Suprapubic skin (tissue), 3 donors: ENCODE measurements around the gene LRP4.

Experiments
- EP300 ChIP-seq: sonication (generic); formaldehyde crosslinking; IDR thresholded peaks from one replicate; pipeline ENCODE4 v1.6.1; 2017; ENCODE audit warnings: antibody characterized with exemption
- POLR2A ChIP-seq, 2 donors: fragments of 450-650 bp; IDR thresholded peaks; one replicate each; pipeline ENCODE4 v1.6.1; 2017; ENCODE audit warnings: antibody characterized with exemption in 2 of 2, mild to moderate bottlenecking in 2 of 2, moderate library complexity in 2 of 2
- TF ChIP-seq, protein P1 (sequence below), 2 donors: fragments of 200-600 bp in 1 of 2; fragments of 450-650 bp in 1 of 2; sonication (generic) in 1 of 2; IDR thresholded peaks; one replicate each; pipeline ENCODE4 v1.5.1; 2016 to 2019; ENCODE audit warnings: antibody characterized with exemption in 2 of 2, mild to moderate bottlenecking in 1 of 2, moderate library complexity in 1 of 2

DNA sequence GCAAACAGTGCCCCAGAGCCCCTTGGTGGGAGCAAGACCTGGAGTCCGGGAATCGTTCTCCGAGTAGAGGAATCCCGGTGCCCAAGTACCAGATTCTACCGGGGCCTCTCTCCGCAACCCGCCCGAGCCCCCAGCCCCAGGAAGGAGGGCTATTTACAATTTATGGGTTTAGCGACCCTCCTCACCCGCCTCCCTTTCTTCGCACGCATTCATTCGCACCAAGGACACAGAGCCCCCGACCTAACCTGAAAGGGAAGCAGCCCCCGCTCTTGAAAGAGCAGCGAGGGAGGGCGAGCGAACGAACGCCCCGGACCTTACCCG is 628 bp downstream of the LRP4 start:
- TF ChIP-seq, protein P1, sequence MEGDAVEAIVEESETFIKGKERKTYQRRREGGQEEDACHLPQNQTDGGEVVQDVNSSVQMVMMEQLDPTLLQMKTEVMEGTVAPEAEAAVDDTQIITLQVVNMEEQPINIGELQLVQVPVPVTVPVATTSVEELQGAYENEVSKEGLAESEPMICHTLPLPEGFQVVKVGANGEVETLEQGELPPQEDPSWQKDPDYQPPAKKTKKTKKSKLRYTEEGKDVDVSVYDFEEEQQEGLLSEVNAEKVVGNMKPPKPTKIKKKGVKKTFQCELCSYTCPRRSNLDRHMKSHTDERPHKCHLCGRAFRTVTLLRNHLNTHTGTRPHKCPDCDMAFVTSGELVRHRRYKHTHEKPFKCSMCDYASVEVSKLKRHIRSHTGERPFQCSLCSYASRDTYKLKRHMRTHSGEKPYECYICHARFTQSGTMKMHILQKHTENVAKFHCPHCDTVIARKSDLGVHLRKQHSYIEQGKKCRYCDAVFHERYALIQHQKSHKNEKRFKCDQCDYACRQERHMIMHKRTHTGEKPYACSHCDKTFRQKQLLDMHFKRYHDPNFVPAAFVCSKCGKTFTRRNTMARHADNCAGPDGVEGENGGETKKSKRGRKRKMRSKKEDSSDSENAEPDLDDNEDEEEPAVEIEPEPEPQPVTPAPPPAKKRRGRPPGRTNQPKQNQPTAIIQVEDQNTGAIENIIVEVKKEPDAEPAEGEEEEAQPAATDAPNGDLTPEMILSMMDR (IDR thresholded peaks at IDR 0.05), result no peak
- no peak for TF ChIP-seq POLR2A (IDR thresholded peaks at IDR 0.05)
- TF ChIP-seq EP300, result no peak
